ENCODE results near the gene CCDC185. TPM values are rescaled to one million over a fixed set of nuclear protein-coding genes. Genes with fewer than 3 reads are reported as not detected.

Gene CCDC185
- total and polyA plus RNA-seq, 2 of the 13 experiments (the other 11 are each of a cell fraction or from before 2014, with no cell fraction given), result not detected

DNA sequence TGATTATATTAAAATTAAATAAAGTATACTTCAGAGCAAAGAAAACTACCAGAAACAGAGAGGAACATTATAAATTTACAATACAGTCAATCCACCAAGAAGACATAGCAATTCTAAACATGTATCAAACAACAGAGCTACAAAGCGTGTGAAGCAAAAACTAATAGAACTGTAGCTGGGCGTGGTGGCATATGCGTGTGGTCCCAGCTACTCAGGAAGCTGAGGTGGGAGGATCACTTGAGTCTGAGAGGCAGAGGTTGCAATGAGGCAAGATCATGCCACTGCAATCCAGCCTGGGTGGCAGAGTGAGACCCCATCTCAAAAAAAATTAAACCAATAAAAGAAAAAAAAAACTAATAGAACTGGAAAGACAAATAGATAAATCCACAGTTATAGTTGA, 12.3 kb downstream of the CCDC185 start:
- H3K27me3 ChIP-seq (ENCODE audit: control insufficient read depth in 1 of 2, insufficient read depth in 2 of 2, low read length in 2 of 2), result no peaks in the 10 kb centered on the region
- H4K20me1 ChIP-seq (ENCODE audit: insufficient read depth, low read length), result no peaks in the 10 kb centered on the region
- H3K4me3 ChIP-seq (replicated peaks in 1 of 3; ENCODE audit: insufficient read depth in 1 of 3, low read depth in 2 of 3, low read length in 3 of 3), result no peak overlapping the region
- no peaks in the 10 kb centered on the region for H3K9me3 ChIP-seq (ENCODE audit: low read length)
- no peaks in the 10 kb centered on the region for H3K79me2 ChIP-seq (ENCODE audit: insufficient read depth, low read length)
- ATAC-seq (no peak), DNase-seq (ENCODE audit: low spot score) (no peak), FAIRE-seq (no peak)
- TF ChIP-seq KMT2B (CRISPR knock-in tag; IDR thresholded peaks at IDR 0.05), result no peak
- TF ChIP-seq ZNF296 (CRISPR knock-in tag; conservative IDR thresholded peaks at IDR 0.05), result no peak
- TF ChIP-seq, protein P1, sequence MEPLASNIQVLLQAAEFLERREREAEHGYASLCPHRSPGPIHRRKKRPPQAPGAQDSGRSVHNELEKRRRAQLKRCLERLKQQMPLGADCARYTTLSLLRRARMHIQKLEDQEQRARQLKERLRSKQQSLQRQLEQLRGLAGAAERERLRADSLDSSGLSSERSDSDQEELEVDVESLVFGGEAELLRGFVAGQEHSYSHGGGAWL (CRISPR knock-in tag; IDR thresholded peaks at IDR 0.05), result no peak
- no peak for TF ChIP-seq ATAD3A (CRISPR knock-in tag; IDR thresholded peaks at IDR 0.05)
- TF ChIP-seq SYNCRIP (IDR thresholded peaks at IDR 0.05; ENCODE audit: insufficient read depth, low read depth, low read length), result no peak
- H3K4me2 ChIP-seq (ENCODE audit: low read depth, low read length), result no peak overlapping the region
- ChIA-PET CTCF (ENCODE audit: low intra/inter-chr PET ratio, low total read pairs) (no interaction called here), POLR2A (no interaction called here)
- WGBS (ENCODE audit: low lambda C conversion rate), result 68% methylated on average over 3 of the region's 3 CpGs
- H3K27ac ChIP-seq (ENCODE audit: extremely low read length, insufficient read depth, low read length), result no peak overlapping the region
- in situ Hi-C loops (cut with HindIII; ENCODE audit: extremely low pct_ligation_motif_present, low pct_unique_long_range_greater_than_20kb) (no loop called here), intact Hi-C loops (cut with micrococcal nuclease; ENCODE audit: unreplicated experiment) (no loop called here)
- H2AFZ ChIP-seq (ENCODE audit: low read length), result no peak overlapping the region
- H3K4me1 ChIP-seq (ENCODE audit: insufficient read depth, low read length), result no peaks in the 10 kb centered on the region
- H3K36me3 ChIP-seq (replicated peaks in 1 of 2; ENCODE audit: control insufficient read depth in 1 of 2, insufficient read depth in 2 of 2, low read length in 2 of 2), result no peaks in the 10 kb centered on the region
- BruUV-seq (replicated peaks), result no TSS peak
- H3K9ac ChIP-seq (ENCODE audit: insufficient read depth, low read depth, low read length), result no peak overlapping the region

DNA sequence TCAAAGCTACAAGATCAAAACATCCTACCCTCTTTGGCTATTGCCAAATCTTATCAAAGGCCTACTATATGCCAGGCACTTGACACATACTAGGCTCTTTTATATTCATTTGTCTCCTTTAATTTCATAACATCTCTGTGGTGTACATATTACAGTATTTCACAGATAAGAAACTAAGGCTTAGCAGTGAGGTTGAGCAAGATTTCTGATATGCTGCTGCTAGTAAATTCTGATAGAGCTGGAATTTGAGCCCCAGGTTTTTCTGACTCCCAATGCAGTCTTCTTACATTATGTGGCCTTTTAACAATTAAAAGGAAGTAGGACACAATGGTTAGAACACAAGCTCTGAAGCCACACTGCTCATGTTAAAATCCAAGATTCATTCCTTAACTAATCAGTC, 16.8 kb downstream of the CCDC185 start:
- BruUV-seq (replicated peaks), result no TSS peak
- CTCF ChIA-PET (ENCODE audit: low intra/inter-chr PET ratio, low total read pairs), result no interaction called here
- in situ Hi-C loops (cut with HindIII; ENCODE audit: extremely low pct_ligation_motif_present, low pct_unique_long_range_greater_than_20kb), result no loop called here
- TF ChIP-seq ZKSCAN1 (IDR thresholded peaks at IDR 0.05; ENCODE audit: low read length), result no peak
- no peak for TF ChIP-seq NFYB (CRISPR knock-in tag; IDR thresholded peaks at IDR 0.05)
- TF ChIP-seq, protein P2, sequence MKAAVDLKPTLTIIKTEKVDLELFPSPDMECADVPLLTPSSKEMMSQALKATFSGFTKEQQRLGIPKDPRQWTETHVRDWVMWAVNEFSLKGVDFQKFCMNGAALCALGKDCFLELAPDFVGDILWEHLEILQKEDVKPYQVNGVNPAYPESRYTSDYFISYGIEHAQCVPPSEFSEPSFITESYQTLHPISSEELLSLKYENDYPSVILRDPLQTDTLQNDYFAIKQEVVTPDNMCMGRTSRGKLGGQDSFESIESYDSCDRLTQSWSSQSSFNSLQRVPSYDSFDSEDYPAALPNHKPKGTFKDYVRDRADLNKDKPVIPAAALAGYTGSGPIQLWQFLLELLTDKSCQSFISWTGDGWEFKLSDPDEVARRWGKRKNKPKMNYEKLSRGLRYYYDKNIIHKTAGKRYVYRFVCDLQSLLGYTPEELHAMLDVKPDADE (CRISPR knock-in tag; IDR thresholded peaks at IDR 0.05), result no peak
- no peak for TF ChIP-seq CREM (IDR thresholded peaks at IDR 0.05)
- no peak for TF ChIP-seq CREM (CRISPR knock-in tag; IDR thresholded peaks at IDR 0.05)
- TF ChIP-seq IKZF1 (IDR thresholded peaks at IDR 0.05), result no peak
- TF ChIP-seq STAG1 (CRISPR knock-in tag; IDR thresholded peaks at IDR 0.05), result no peak
- TF ChIP-seq, protein P3, sequence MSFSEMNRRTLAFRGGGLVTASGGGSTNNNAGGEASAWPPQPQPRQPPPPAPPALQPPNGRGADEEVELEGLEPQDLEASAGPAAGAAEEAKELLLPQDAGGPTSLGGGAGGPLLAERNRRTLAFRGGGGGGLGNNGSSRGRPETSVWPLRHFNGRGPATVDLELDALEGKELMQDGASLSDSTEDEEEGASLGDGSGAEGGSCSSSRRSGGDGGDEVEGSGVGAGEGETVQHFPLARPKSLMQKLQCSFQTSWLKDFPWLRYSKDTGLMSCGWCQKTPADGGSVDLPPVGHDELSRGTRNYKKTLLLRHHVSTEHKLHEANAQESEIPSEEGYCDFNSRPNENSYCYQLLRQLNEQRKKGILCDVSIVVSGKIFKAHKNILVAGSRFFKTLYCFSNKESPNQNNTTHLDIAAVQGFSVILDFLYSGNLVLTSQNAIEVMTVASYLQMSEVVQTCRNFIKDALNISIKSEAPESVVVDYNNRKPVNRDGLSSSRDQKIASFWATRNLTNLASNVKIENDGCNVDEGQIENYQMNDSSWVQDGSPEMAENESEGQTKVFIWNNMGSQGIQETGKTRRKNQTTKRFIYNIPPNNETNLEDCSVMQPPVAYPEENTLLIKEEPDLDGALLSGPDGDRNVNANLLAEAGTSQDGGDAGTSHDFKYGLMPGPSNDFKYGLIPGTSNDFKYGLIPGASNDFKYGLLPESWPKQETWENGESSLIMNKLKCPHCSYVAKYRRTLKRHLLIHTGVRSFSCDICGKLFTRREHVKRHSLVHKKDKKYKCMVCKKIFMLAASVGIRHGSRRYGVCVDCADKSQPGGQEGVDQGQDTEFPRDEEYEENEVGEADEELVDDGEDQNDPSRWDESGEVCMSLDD (CRISPR knock-in tag; IDR thresholded peaks at IDR 0.05; ENCODE audit: borderline replicate concordance), result no peak
- TF ChIP-seq, protein P4, sequence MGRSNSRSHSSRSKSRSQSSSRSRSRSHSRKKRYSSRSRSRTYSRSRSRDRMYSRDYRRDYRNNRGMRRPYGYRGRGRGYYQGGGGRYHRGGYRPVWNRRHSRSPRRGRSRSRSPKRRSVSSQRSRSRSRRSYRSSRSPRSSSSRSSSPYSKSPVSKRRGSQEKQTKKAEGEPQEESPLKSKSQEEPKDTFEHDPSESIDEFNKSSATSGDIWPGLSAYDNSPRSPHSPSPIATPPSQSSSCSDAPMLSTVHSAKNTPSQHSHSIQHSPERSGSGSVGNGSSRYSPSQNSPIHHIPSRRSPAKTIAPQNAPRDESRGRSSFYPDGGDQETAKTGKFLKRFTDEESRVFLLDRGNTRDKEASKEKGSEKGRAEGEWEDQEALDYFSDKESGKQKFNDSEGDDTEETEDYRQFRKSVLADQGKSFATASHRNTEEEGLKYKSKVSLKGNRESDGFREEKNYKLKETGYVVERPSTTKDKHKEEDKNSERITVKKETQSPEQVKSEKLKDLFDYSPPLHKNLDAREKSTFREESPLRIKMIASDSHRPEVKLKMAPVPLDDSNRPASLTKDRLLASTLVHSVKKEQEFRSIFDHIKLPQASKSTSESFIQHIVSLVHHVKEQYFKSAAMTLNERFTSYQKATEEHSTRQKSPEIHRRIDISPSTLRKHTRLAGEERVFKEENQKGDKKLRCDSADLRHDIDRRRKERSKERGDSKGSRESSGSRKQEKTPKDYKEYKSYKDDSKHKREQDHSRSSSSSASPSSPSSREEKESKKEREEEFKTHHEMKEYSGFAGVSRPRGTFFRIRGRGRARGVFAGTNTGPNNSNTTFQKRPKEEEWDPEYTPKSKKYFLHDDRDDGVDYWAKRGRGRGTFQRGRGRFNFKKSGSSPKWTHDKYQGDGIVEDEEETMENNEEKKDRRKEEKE (IDR thresholded peaks at IDR 0.05), result no peak

More for the DNA sequence above, 16.8 kb downstream of the CCDC185 start:
- ATAC-seq (no peak), FAIRE-seq (no peak), DNase-seq (ENCODE audit: low spot score) (no peak)
- Histone ChIP-seq H3K9ac (ENCODE audit: insufficient read depth, low read depth, low read length) (no peak overlapping the region), H3K4me3 (replicated peaks in 1 of 3; ENCODE audit: insufficient read depth in 1 of 3, low read depth in 2 of 3, low read length in 3 of 3) (no peak overlapping the region), H4K20me1 (ENCODE audit: insufficient read depth, low read length) (no peaks in the 10 kb centered on the region), H3K79me2 (ENCODE audit: insufficient read depth, low read length) (no peaks in the 10 kb centered on the region), H3K27me3 (ENCODE audit: control insufficient read depth in 1 of 2, insufficient read depth in 2 of 2, low read length in 2 of 2) (no peaks in the 10 kb centered on the region), H3K4me2 (ENCODE audit: low read depth, low read length) (no peak overlapping the region), H2AFZ (ENCODE audit: low read length) (no peak overlapping the region), H3K27ac (ENCODE audit: extremely low read length, insufficient read depth, low read length) (no peak overlapping the region), H3K9me3 (ENCODE audit: low read length) (no peaks in the 10 kb centered on the region), H3K36me3 (replicated peaks in 1 of 2; ENCODE audit: control insufficient read depth in 1 of 2, insufficient read depth in 2 of 2, low read length in 2 of 2) (no peaks in the 10 kb centered on the region), H3K4me1 (ENCODE audit: insufficient read depth, low read length) (no peaks in the 10 kb centered on the region)
- intact Hi-C loops (cut with micrococcal nuclease; ENCODE audit: unreplicated experiment), result no loop called here
- POLR2A ChIA-PET, result no interaction called here

Measured in HepG2 (cell line).